NT2/D1 (cell line): Measurements from ENCODE around the gene ADISSP.

ENCODE experiments used
- DNase-seq: peaks from one replicate; pipeline ENCODE4 v3.0.0-alpha.2; 2011; ENCODE audit warnings: low read depth, low spot score
- H3K27me3 ChIP-seq: 2 replicates; pipeline ENCODE4 v1.6.0; 2011; ENCODE audit warnings: mild to moderate bottlenecking; ENCODE audit not compliant: insufficient read length, insufficient read depth
- H3K36me3 ChIP-seq: 2 replicates; pipeline ENCODE4 v1.6.1; 2011; ENCODE audit warnings: mild to moderate bottlenecking, low read length, mixed read lengths; ENCODE audit not compliant: insufficient read depth, insufficient read length
- H3K4me1 ChIP-seq: 2 replicates; pipeline ENCODE4 v1.5.1; 2011; ENCODE audit not compliant: insufficient read depth, insufficient read length
- H3K4me3 ChIP-seq: 2 replicates; pipeline ENCODE4 v1.5.1; 2011; ENCODE audit warnings: low read depth; ENCODE audit not compliant: insufficient read length
- H3K9ac ChIP-seq: 2 replicates; pipeline ENCODE4 v1.6.0; 2011; ENCODE audit warnings: low read depth; ENCODE audit not compliant: insufficient read length
- H3K9me3 ChIP-seq: 2 replicates; pipeline ENCODE4 v1.5.1; 2011; ENCODE audit warnings: mild to moderate bottlenecking, low read length; ENCODE audit not compliant: insufficient read depth
- SUZ12 ChIP-seq: IDR thresholded peaks from 2 replicates; pipeline ENCODE4 v1.6.1; 2011; ENCODE audit not compliant: insufficient read length, insufficient read depth; ENCODE audit errors: extremely low read depth
- YY1 ChIP-seq: IDR thresholded peaks from 2 replicates; pipeline ENCODE4 v1.6.1; 2011; ENCODE audit not compliant: insufficient read length, insufficient read depth
- ZNF274 ChIP-seq: IDR thresholded peaks from 2 replicates; pipeline ENCODE4 v1.6.1; 2011; ENCODE audit warnings: mild to moderate bottlenecking, low read depth, low read length

Gene ADISSP

GRCh38 chr20:3783511-3784195 lies 16.1 kb upstream of the ADISSP start:
- Histone ChIP-seq H3K4me3 (no peak overlapping the region), H3K27me3 (peaks cover 32% of the 10 kb centered on the region), H3K4me1 (peaks cover 8% of the 10 kb centered on the region), H3K9me3 (no peaks in the 10 kb centered on the region; the same call in 1 of the 2 replicates), H3K9ac (no peak overlapping the region), H3K36me3 (peaks cover 19% of the 10 kb centered on the region)
- no peak for TF ChIP-seq SUZ12
- no peak for TF ChIP-seq YY1
- TF ChIP-seq ZNF274: no peak
- DNase-seq: no peak

GRCh38 chr20:3783068-3783489 lies 15.5 kb upstream of the ADISSP start:
- H3K27me3 ChIP-seq: peaks cover 33% of the 10 kb centered on the region
- H3K4me3 ChIP-seq: no peak overlapping the region
- peaks cover 8% of the 10 kb centered on the region for H3K4me1 ChIP-seq
- no peak for DNase-seq
- H3K9ac ChIP-seq: no peak overlapping the region
- TF ChIP-seq ZNF274 (no peak), YY1 (no peak), SUZ12 (no peak)
- no peaks in the 10 kb centered on the region; the same call in 1 of the 2 replicates for H3K9me3 ChIP-seq
- peaks cover 19% of the 10 kb centered on the region for H3K36me3 ChIP-seq

GRCh38 chr20:3782597-3782996 lies 15.0 kb upstream of the ADISSP start:
- peaks cover 35% of the 10 kb centered on the region for H3K27me3 ChIP-seq
- no peaks in the 10 kb centered on the region; the same call in 1 of the 2 replicates for H3K9me3 ChIP-seq
- H3K9ac ChIP-seq: no peak overlapping the region
- peaks cover 19% of the 10 kb centered on the region for H3K36me3 ChIP-seq
- DNase-seq: no peak
- no peak overlapping the region for H3K4me3 ChIP-seq
- TF ChIP-seq SUZ12: no peak
- no peak for TF ChIP-seq ZNF274
- TF ChIP-seq YY1: no peak
- peaks cover 8% of the 10 kb centered on the region for H3K4me1 ChIP-seq

GRCh38 chr20:3781153-3781910 lies 13.8 kb upstream of the ADISSP start, which contains the start of gene SPEF1:
SPEF1 (minus strand) TSS chr20:3781448; CDS start chr20:3781287, 161 bp downstream.
- TF ChIP-seq YY1 (peak; percentile 92), SUZ12 (no peak)
- peaks cover 41% of the 10 kb centered on the region for H3K27me3 ChIP-seq
- H3K9ac ChIP-seq: peak within 1 kb of the TSS; percentile 47
- peaks cover 19% of the 10 kb centered on the region for H3K36me3 ChIP-seq
- H3K4me1 ChIP-seq: peaks cover 8% of the 10 kb centered on the region
- no peaks in the 10 kb centered on the region; the same call in 1 of the 2 replicates for H3K9me3 ChIP-seq
- DNase-seq: peak; percentile 95
- H3K4me3 ChIP-seq: peak within 1 kb of the TSS; percentile 19

GRCh38 chr20:3778976-3779375 lies 11.4 kb upstream of the ADISSP start:
- Histone ChIP-seq H3K4me3 (no peak overlapping the region), H3K9me3 (no peaks in the 10 kb centered on the region), H3K9ac (no peak overlapping the region), H3K27me3 (peaks cover 55% of the 10 kb centered on the region), H3K36me3 (peaks cover 5% of the 10 kb centered on the region), H3K4me1 (peaks cover 2% of the 10 kb centered on the region)
- no peak for DNase-seq
- TF ChIP-seq SUZ12 (no peak), ZNF274 (no peak), YY1 (no peak)

- Histone ChIP-seq H3K9ac (peak overlapping the region; percentile 79), H3K4me1 (peaks cover 2% of the 10 kb centered on the region), H3K9me3 (no peaks in the 10 kb centered on the region), H3K27me3 (peaks cover 55% of the 10 kb centered on the region), H3K36me3 (no peaks in the 10 kb centered on the region), H3K4me3 (peak overlapping the region; percentile 44)
- TF ChIP-seq YY1 (no peak), SUZ12 (peak; percentile 47), ZNF274 (no peak)
- no peak for DNase-seq
These were observed 10.4 kb upstream of the ADISSP start for GRCh38 chr20:3777716-3778629.
